GM21515 (cell line): ENCODE measurements around the gene PSD2.

ENCODE experiments used
- ATAC-seq: cut with Tn5 transposase; IDR thresholded peaks from one replicate; pipeline ENCODE4 v1.9.1; 2021; ENCODE audit not compliant: unreplicated experiment

Gene PSD2

GRCh38 chr5:139810341-139811273 lies 15.0 kb downstream of the PSD2 start:
- ATAC-seq = no peak

GRCh38 chr5:139811274-139811607 lies 15.6 kb downstream of the PSD2 start:
- no peak for ATAC-seq

GRCh38 chr5:139812323-139812722 lies 16.7 kb downstream of the PSD2 start:
- ATAC-seq = no peak

GRCh38 chr5:139812836-139813805 lies 17.5 kb downstream of the PSD2 start:
- ATAC-seq = no peak

GRCh38 chr5:139814191-139814601 lies 18.6 kb downstream of the PSD2 start:
- ATAC-seq = no peak

- ATAC-seq = no peak
Observed at GRCh38 chr5:139814704-139815280, 19.2 kb downstream of the PSD2 start.

- ATAC-seq = no peak
Observed at GRCh38 chr5:139816566-139816965, 21.0 kb downstream of the PSD2 start.

- ATAC-seq = no peak
Observed at GRCh38 chr5:139817362-139817761, 21.8 kb downstream of the PSD2 start.

- ATAC-seq = no peak
Observed at GRCh38 chr5:139817970-139818369, 22.4 kb downstream of the PSD2 start.

- ATAC-seq = no peak
Observed at GRCh38 chr5:139820130-139820529, 24.5 kb downstream of the PSD2 start.

- ATAC-seq = no peak
Observed at GRCh38 chr5:139820606-139821005, 25.0 kb downstream of the PSD2 start.

- no peak for ATAC-seq
Observed at GRCh38 chr5:139821806-139822552, 26.4 kb downstream of the PSD2 start.

- no peak for ATAC-seq
Observed at GRCh38 chr5:139822553-139823425, 27.2 kb downstream of the PSD2 start.

GRCh38 chr5:139823757-139824355 lies 28.2 kb downstream of the PSD2 start:
- ATAC-seq = no peak

- ATAC-seq = no peak
Observed at GRCh38 chr5:139825690-139826089, 30.1 kb downstream of the PSD2 start.

- ATAC-seq = no peak
Observed at GRCh38 chr5:139828207-139828895, 32.7 kb downstream of the PSD2 start.

- no peak for ATAC-seq
Observed at GRCh38 chr5:139829471-139829870, 33.9 kb downstream of the PSD2 start.

- no peak for ATAC-seq
Observed at GRCh38 chr5:139831624-139832023, 36.0 kb downstream of the PSD2 start.

- ATAC-seq = no peak
Observed at GRCh38 chr5:139833525-139833924, 37.9 kb downstream of the PSD2 start.
